GM10248 (cell line): Measurements from ENCODE around the gene KANK2.

ENCODE experiments used
- CTCF ChIA-PET: fragments of 300-600 bp; sonication (Branson Sonifier 250); formaldehyde crosslinking; extraction: SDS; loops from one replicate; lab custom pipeline; 2021; ENCODE audit warnings: antibody characterized with exemption; lab: Yijun Ruan, JAX
- POLR2A ChIA-PET: fragments of 350-650 bp; sonication (Branson Sonifier 250); formaldehyde crosslinking; extraction: SDS; loops from one replicate; lab custom pipeline; 2020; ENCODE audit warnings: antibody characterized with exemption; lab: Yijun Ruan, JAX
- DNase-seq: peaks from one replicate; pipeline ENCODE4 v3.0.0; 2012; ENCODE audit errors: extremely low spot score
- CTCF ChIP-seq: IDR thresholded peaks from 2 replicates; pipeline ENCODE4 v1.5.1; 2012; ENCODE audit warnings: mild to moderate bottlenecking, low read depth; ENCODE audit errors: extremely low read depth, missing control alignments, control extremely low read depth

KANK2 gene

GRCh38 chr19:11176466-11177193 lies 20.7 kb downstream of the KANK2 start:
- no peak for TF ChIP-seq CTCF
- DNase-seq = no peak
- POLR2A ChIA-PET = no interaction called here
- CTCF ChIA-PET = interaction anchor here (1.4 kb wide), 1 partner anchor 204 kb away, joined by 3 read pairs; no protein-coding TSS in a partner anchor

- DNase-seq = no peak
- TF ChIP-seq CTCF = no peak
- CTCF ChIA-PET = interaction anchor here (0.6 kb wide), 1 partner anchor 49 kb away, joined by 3 read pairs; no protein-coding TSS in a partner anchor
- POLR2A ChIA-PET = no interaction called here
Measured at GRCh38 chr19:11175920-11176319, 21.4 kb downstream of the KANK2 start.

- ChIA-PET CTCF (no interaction called here), POLR2A (no interaction called here)
- DNase-seq = no peak
- no peak for TF ChIP-seq CTCF
Measured at GRCh38 chr19:11174336-11174735, 23.0 kb downstream of the KANK2 start.

GRCh38 chr19:11173516-11174155 lies 23.7 kb downstream of the KANK2 start:
- DNase-seq = no peak
- ChIA-PET CTCF (no interaction called here), POLR2A (no interaction called here)
- TF ChIP-seq CTCF = no peak

GRCh38 chr19:11172576-11172975 lies 24.8 kb downstream of the KANK2 start:
- no peak for TF ChIP-seq CTCF
- no peak for DNase-seq
- ChIA-PET POLR2A (no interaction called here), CTCF (interaction anchor here (1.0 kb wide), 1 partner anchor 24 kb away, joined by 3 read pairs; no protein-coding TSS in a partner anchor)

GRCh38 chr19:11171144-11171543 lies 26.2 kb downstream of the KANK2 start:
- DNase-seq = no peak
- TF ChIP-seq CTCF = no peak
- ChIA-PET POLR2A (no interaction called here), CTCF (no interaction called here)
